ENCODE results near the gene HNRNPH1. TPM values are rescaled to one million over a fixed set of nuclear protein-coding genes. Genes with fewer than 3 reads are reported as not detected.

The HNRNPH1 gene
- polyA plus RNA-seq, 1 donor from 2014 or later = 982 TPM

GRCh38 chr5:179610109-179610902 is 13.2 kb downstream of the HNRNPH1 start:
- no peak overlapping the region for H2AFZ ChIP-seq (ENCODE audit: low read depth, low read length)
- no peaks in the 10 kb centered on the region for H3K79me2 ChIP-seq (replicated peaks; ENCODE audit: insufficient read depth, low read length)
- H3K36me3 ChIP-seq (ENCODE audit: insufficient read depth, low read length) = peaks cover 15% of the 10 kb centered on the region
- H3K4me2 ChIP-seq (ENCODE audit: low read length) = no peak overlapping the region
- H3F3A ChIP-seq (ENCODE audit: insufficient read depth, low read length, poor library complexity, severe bottlenecking) = no peaks in the 10 kb centered on the region
- no peaks in the 10 kb centered on the region for H3K9me2 ChIP-seq (ENCODE audit: insufficient read depth, low read length)
- H4K20me1 ChIP-seq (ENCODE audit: insufficient read depth) = peaks cover 17% of the 10 kb centered on the region
- no peak overlapping the region for H3K9ac ChIP-seq (ENCODE audit: low read length)
- no peak overlapping the region for H3K4me3 ChIP-seq (ENCODE audit: low read length)
- no peaks in the 10 kb centered on the region for H3K9me3 ChIP-seq (ENCODE audit: low read length)
- no peak for TF ChIP-seq POLR2AphosphoS5 (IDR thresholded peaks at IDR 0.05)
- TF ChIP-seq EZH2 (IDR thresholded peaks at IDR 0.05; ENCODE audit: borderline replicate concordance, insufficient read depth, low read length, poor library complexity, severe bottlenecking) = no peak
- no peak for TF ChIP-seq TAF1 (IDR thresholded peaks at IDR 0.05; ENCODE audit: low read depth)
- TF ChIP-seq SMC3 (conservative IDR thresholded peaks at IDR 0.05; ENCODE audit: poor library complexity) = no peak
- TF ChIP-seq REST (IDR thresholded peaks at IDR 0.05; ENCODE audit: borderline replicate concordance) = no peak
- TF ChIP-seq EP300 (conservative IDR thresholded peaks at IDR 0.05; ENCODE audit: poor library complexity, severe bottlenecking) = no peak
- no peak for TF ChIP-seq CTCF (IDR thresholded peaks at IDR 0.05; ENCODE audit: poor library complexity, severe bottlenecking)
- TF ChIP-seq MXI1 (conservative IDR thresholded peaks at IDR 0.05; ENCODE audit: poor library complexity, severe bottlenecking) = no peak
- TF ChIP-seq RAD21 (conservative IDR thresholded peaks at IDR 0.05) = no peak
- no peak overlapping the region for H3K27ac ChIP-seq (ENCODE audit: low read length)
- H3K27me3 ChIP-seq (ENCODE audit: insufficient read depth, low read depth, low read length) = no peaks in the 10 kb centered on the region

- no peak overlapping the region for H3K9ac ChIP-seq (ENCODE audit: low read length)
- H3K79me2 ChIP-seq (replicated peaks; ENCODE audit: insufficient read depth, low read length) = no peaks in the 10 kb centered on the region
- H3K9me2 ChIP-seq (ENCODE audit: insufficient read depth, low read length) = no peaks in the 10 kb centered on the region
- no peak overlapping the region for H3K4me2 ChIP-seq (ENCODE audit: low read length)
- H3K27ac ChIP-seq (ENCODE audit: low read length) = no peak overlapping the region
- H3F3A ChIP-seq (ENCODE audit: insufficient read depth, low read length, poor library complexity, severe bottlenecking) = no peaks in the 10 kb centered on the region
- no peak for TF ChIP-seq MXI1 (conservative IDR thresholded peaks at IDR 0.05; ENCODE audit: poor library complexity, severe bottlenecking)
- TF ChIP-seq CTCF (IDR thresholded peaks at IDR 0.05; ENCODE audit: poor library complexity, severe bottlenecking) = no peak
- H2AFZ ChIP-seq (ENCODE audit: low read depth, low read length) = no peak overlapping the region
- peaks cover 10% of the 10 kb centered on the region for H3K36me3 ChIP-seq (ENCODE audit: insufficient read depth, low read length)
- no peaks in the 10 kb centered on the region for H3K27me3 ChIP-seq (ENCODE audit: insufficient read depth, low read depth, low read length)
- H3K4me3 ChIP-seq (ENCODE audit: low read length) = no peak overlapping the region
- peaks cover 12% of the 10 kb centered on the region for H4K20me1 ChIP-seq (ENCODE audit: insufficient read depth)
- H3K9me3 ChIP-seq (ENCODE audit: low read length) = no peaks in the 10 kb centered on the region
Observed at GRCh38 chr5:179609834-179610108, 13.7 kb downstream of the HNRNPH1 start.

All from neural cell (in vitro differentiated cells).